NCI-H2196 (cell line): ENCODE data around the gene TOLLIP.
A peak's percentile ranks its signal among the peaks of the same experiment; 100 is the strongest.
"Not testable (repeated sequence)": the region's sequence is repeated elsewhere in the genome, so short reads cannot be mapped to it uniquely, and the experiment has no call there.

Experiments used
- DNase-seq: peaks from one replicate; lab custom pipeline; 2025; ENCODE audit not compliant: unreplicated experiment; lab: John Stamatoyannopoulos, UW

TOLLIP gene

DNA sequence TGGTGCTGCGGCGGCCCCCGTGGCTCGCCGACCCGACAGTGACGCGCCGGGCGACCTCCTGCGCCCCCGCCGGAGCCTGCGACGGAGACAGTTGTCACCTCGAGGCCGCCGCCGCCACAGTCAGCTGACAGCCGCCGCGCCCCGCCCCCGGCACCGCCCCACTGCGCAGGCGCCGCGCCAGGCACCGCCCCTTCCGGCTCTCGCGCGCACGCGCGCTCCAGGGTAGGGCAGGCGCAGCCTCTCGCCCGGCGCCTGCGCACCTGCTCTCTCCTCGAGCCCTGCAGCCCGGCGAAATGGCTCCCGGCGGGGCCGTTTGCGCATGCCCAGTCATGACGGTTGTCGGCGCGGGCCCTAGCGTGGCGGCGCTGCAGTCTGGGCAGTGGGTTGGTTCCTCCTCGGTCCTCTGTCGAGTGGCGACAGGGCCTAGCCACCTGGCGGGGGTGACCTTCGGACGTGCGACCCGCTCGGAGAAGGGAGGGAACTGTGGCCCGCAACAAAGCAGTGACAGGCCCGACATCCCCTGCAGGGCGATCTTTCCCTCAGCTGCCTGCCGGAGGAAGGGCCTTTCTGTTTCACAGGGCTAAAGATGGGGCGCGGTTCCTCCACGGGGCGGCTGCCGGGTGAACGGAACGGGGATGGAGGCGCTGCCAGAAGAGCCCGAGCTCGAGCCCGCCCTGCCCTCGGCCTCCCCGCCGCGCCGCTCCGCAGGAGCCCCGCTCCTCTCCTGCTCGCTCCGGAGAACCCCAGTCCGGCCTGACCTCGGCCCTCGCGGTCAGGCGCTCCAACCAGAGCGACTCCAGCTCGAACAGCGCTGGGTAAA is at the start of gene TOLLIP:
TSS of gene TOLLIP (minus strand) at position 135 of the 820 bp plus-strand sequence. CDS start at position 1, 134 bp downstream.
- peak; percentile 93 for DNase-seq

GRCh38 chr11:1358931-1359330 is 49.5 kb upstream of the TOLLIP start:
- not testable (repeated sequence) for DNase-seq

DNA sequence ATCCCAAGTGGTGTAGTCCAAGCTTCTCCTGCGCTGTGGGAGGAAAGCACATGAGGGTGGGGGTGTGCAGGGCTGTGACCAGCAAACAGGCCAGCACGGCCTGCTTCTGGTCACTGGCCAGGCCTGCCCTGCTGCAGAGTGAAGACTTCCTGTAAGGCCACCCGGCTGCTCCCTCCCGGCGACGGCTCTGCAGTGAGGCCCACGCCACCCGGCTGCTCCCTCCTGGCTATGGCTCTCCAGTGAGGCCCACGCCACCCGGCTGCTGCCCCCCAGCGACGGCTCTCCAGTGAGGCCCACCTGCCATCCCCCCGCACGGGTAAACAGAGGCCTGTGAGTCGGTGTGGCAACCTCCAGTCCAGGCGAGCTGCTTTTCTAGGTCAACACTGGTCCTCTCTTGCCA is 48.9 kb upstream of the TOLLIP start:
- no peak for DNase-seq

DNA sequence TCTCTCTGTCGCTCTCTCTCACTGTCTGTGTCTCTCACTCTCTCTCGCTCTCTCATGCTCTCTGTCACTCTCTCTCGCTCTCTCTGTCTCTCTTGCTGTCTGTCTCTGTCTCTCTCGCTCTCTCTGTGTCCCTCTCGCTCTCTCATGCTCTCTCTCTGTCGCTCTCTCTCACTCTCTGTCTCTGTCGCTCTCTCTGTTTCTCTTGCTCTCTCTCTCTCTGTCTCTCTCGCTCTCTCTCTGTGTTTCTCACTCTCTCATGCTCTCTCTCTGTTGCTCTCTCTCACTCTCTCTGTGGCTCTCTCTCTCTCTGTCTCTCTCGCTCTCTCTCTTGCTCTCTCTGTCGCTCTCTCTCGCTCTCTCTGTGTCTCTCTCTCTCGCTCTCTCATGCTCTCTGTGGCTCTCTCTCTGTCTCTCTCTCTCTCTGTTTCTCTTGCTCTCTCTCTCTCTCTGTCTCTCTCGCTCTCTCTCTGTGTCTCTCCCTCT is 47.1 kb upstream of the TOLLIP start:
- no peak for DNase-seq

GRCh38 chr11:1356007-1356435 is 46.6 kb upstream of the TOLLIP start:
- DNase-seq: no peak

DNA sequence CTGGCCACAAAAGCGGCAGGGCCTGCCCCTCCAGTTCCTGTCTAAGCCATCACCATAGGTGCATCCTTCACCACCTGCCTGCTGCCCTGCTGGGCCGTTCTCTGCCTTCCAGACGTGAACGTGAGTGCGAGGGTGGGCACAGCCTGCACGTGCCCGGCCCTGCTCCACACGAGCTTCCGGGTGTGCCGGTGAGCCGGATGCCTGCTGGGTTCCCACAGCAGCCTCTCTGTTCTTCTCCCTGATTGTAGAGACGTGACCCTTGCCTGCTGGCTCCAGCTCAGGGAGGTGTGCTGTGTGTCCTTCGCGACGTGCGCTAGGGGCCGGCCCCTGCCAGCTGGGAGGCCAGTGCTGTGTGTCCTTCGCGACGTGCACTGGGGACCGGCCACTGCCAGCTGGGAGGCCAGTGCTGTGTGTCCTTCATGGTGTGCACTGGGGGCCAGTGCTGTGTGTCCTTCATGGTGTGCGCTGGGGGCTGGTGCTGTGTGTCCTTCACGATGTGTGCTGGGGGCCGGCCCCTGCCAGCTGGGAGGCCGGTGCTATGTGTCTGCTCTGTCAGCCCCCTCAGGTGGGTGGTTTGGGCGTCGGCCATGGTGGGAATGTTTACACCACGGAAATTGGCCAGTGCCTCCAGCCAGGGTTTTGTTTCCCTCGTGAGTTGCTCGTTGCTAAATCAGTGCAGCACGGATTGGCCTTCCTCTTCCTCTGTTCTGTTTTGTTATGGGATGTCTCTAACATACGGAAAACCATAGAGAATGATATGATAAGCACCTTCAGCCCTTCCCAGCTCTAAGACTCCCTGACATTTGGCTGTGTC is 44.9 kb upstream of the TOLLIP start:
- DNase-seq: no peak

GRCh38 chr11:1353383-1354124 is 44.1 kb upstream of the TOLLIP start:
- no peak for DNase-seq

DNA sequence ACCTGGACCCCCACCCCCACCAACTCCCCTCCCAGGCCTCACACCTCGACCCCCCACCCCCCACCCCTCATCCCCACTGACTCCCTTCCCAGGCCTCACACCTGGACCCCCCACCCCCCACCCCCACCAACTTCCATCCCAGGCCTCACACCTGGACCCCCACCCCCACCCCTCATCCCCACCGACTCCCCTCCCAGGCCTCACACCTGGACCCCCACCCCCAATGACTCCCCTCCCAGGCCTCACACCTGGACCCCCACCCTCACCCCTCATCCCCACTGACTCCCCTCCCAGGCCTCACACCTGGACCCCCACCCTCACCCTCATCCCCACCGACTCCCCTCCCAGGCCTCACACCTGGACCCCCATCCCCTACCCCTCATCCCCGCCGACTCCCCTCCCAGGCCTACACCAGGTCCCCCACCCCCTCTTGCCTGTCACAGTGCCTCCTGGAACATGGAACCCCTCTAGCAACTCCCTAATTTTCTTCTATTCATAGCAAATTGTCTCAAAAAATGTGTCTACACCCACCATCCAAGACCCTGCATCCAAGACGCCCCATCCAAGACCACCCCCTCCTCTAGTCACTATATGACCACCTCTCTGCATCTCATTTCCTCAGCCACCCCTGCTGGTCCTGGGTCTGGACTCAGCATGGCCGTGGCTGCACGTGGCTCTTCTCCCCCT is 43.4 kb upstream of the TOLLIP start:
- no peak for DNase-seq

- DNase-seq: no peak
These were observed 42.0 kb upstream of the TOLLIP start for GRCh38 chr11:1351278-1351937.

- no peak for DNase-seq
These were observed 40.8 kb upstream of the TOLLIP start for GRCh38 chr11:1350086-1350725.

GRCh38 chr11:1349327-1350041 is 40.1 kb upstream of the TOLLIP start:
- no peak for DNase-seq

- DNase-seq: no peak
These were observed 39.4 kb upstream of the TOLLIP start for GRCh38 chr11:1348796-1349326.

- DNase-seq: no peak
These were observed 38.8 kb upstream of the TOLLIP start for GRCh38 chr11:1348146-1348795.

DNA sequence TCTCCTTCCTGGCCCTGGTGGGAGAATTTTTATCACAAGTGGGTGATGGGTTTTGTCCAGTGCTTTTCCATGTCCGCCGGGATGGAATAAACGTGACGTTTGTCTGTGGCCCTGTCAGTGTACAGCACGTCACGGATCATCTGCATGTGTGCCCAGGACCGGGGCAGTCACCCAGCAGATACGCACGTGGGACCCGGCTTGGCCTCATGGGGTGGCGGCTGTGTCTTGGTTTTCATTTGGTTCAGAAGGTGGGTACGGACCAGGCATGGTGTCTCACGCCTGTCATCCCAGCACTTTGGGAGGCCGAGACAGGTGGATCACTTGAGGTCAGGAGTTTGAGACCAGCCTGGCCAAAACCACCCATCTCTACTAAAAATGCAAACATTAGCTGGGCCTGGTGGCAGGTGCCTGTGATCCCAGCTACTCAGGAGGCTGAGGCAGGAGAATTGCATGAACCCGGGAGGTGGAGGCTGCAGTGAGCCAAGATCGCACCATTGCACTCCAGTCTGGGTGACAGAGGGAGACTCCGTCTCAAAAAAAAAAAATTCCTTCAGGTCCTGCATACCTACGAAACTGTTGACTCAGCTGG is 38.1 kb upstream of the TOLLIP start:
- not testable (repeated sequence) for DNase-seq

GRCh38 chr11:1346669-1347390 is 37.4 kb upstream of the TOLLIP start:
- DNase-seq: no peak

GRCh38 chr11:1345737-1346513 is 36.5 kb upstream of the TOLLIP start:
- DNase-seq: no peak
